HepG2 (cell line): ENCODE results near the gene XAB2. TPM values are rescaled to one million over a fixed set of nuclear protein-coding genes. Genes with fewer than 3 reads are reported as not detected.

ENCODE experiments used
- ATF7 ChIP-seq, 2 experiments: fragments of 450-650 bp in 1 of 2; sonication (generic) in 1 of 2; formaldehyde crosslinking in 1 of 2; IDR thresholded peaks; 2 replicates each; pipeline versions ENCODE4 v1.4.0 to v1.6.1; 2016 to 2020; ENCODE audit warnings: antibody characterized with exemption in 1 of 2, mild to moderate bottlenecking in 1 of 2, missing genetic modification reagents in 1 of 2
- HDAC2 ChIP-seq: sonication (generic); formaldehyde crosslinking; IDR thresholded peaks from 2 replicates; pipeline ENCODE4 v1.4.0; 2020; ENCODE audit warnings: missing genetic modification reagents
- HNF4G ChIP-seq, 2 experiments: sonication (generic) in 1 of 2; formaldehyde crosslinking in 1 of 2; IDR thresholded peaks; 2 replicates each; pipeline versions ENCODE4 v1.4.0 to v1.6.1; 2011 to 2020; ENCODE audit warnings: borderline replicate concordance in 2 of 2, low read depth in 2 of 2, mild to moderate bottlenecking in 2 of 2, low read length in 1 of 2, missing genetic modification reagents in 1 of 2, moderate library complexity in 1 of 2
- KDM2A ChIP-seq: sonication (generic); formaldehyde crosslinking; IDR thresholded peaks from 2 replicates; pipeline ENCODE4 v1.4.0; 2020; ENCODE audit warnings: low read depth, missing genetic modification reagents, borderline replicate concordance
- MEF2D ChIP-seq: sonication (generic); formaldehyde crosslinking; IDR thresholded peaks from 2 replicates; pipeline ENCODE4 v1.5.1; 2020; ENCODE audit warnings: mild to moderate bottlenecking, missing genetic modification reagents
- MYNN ChIP-seq: sonication (generic); formaldehyde crosslinking; IDR thresholded peaks from 2 replicates; pipeline ENCODE4 v1.4.0; 2020; ENCODE audit warnings: mild to moderate bottlenecking, low read depth, missing genetic modification reagents
- SALL2 ChIP-seq: sonication (generic); formaldehyde crosslinking; IDR thresholded peaks from 2 replicates; pipeline ENCODE4 v1.8.1; 2023; ENCODE audit warnings: mild to moderate bottlenecking, missing genetic modification reagents, inconsistent platforms
- TAF1 ChIP-seq: sonication (generic); formaldehyde crosslinking; IDR thresholded peaks from 2 replicates; pipeline ENCODE4 v1.4.0; 2020; ENCODE audit warnings: missing genetic modification reagents
- TSC22D2 ChIP-seq: sonication (generic); formaldehyde crosslinking; IDR thresholded peaks from 2 replicates; pipeline ENCODE4 v1.5.1; 2020; ENCODE audit warnings: missing genetic modification reagents, mild to moderate bottlenecking, borderline replicate concordance
- ZMYM3 ChIP-seq: sonication (generic); formaldehyde crosslinking; IDR thresholded peaks from 2 replicates; pipeline ENCODE4 v1.5.1; 2020; ENCODE audit warnings: mild to moderate bottlenecking, missing genetic modification reagents
- ZNF34 ChIP-seq: sonication (generic); formaldehyde crosslinking; IDR thresholded peaks from 2 replicates; pipeline ENCODE4 v1.4.0; 2020; ENCODE audit warnings: mild to moderate bottlenecking, missing genetic modification reagents, borderline replicate concordance
- polyA plus RNA-seq, 8 experiments: library from polyadenylated mRNA; depleted of rRNA in 3 of 8; stranded (reverse) in 7 of 8; unstranded in 1 of 8; fragments of >200 nt; fragmentation: Illumina TruSeq in 4 of 8; extraction: Trizol in 4 of 8; gene quantifications; 2 replicates each; pipeline versions ENCODE4 v1.2.1 to v1.2.3, GENCODE V29; 2011 to 2016; ENCODE audit warnings: low read depth in 4 of 8, missing spikeins in 1 of 8, mixed read lengths in 1 of 8; ENCODE audit not compliant: insufficient read depth in 1 of 8
- total RNA-seq, 5 experiments: library from RNA; depleted of rRNA; stranded (reverse); fragments of >200 nt; fragmentation: Illumina TruSeq; extraction: Trizol; gene quantifications; 2 replicates each; pipeline ENCODE4 v1.2.3, GENCODE V29; 2016; ENCODE audit warnings: low read depth in 1 of 5
- TF ChIP-seq, protein P1 (sequence below): sonication (generic); formaldehyde crosslinking; IDR thresholded peaks from 2 replicates; pipeline ENCODE4 v1.5.0; 2020; ENCODE audit warnings: missing genetic modification reagents, mild to moderate bottlenecking, borderline replicate concordance
- TF ChIP-seq, protein P2 (sequence below): sonication (generic); formaldehyde crosslinking; IDR thresholded peaks from 2 replicates; pipeline ENCODE4 v1.4.0; 2020; ENCODE audit warnings: missing genetic modification reagents
- TF ChIP-seq, protein P3 (sequence below): sonication (generic); formaldehyde crosslinking; IDR thresholded peaks from 2 replicates; pipeline ENCODE4 v1.4.0; 2020; ENCODE audit warnings: missing genetic modification reagents
- TF ChIP-seq, protein P4 (sequence below): sonication (generic); formaldehyde crosslinking; IDR thresholded peaks from 2 replicates; pipeline ENCODE4 v1.8.1; 2022; ENCODE audit warnings: mild to moderate bottlenecking, missing genetic modification reagents
- TF ChIP-seq, protein P5 (sequence below): sonication (generic); formaldehyde crosslinking; IDR thresholded peaks from 2 replicates; pipeline ENCODE4 v1.4.0; 2020; ENCODE audit warnings: missing genetic modification reagents, borderline replicate concordance

XAB2 gene
- total and polyA plus RNA-seq, 2 of the 13 experiments (the other 11 are each of a cell fraction or from before 2014, with no cell fraction given): 6.2 to 23.9 TPM

DNA sequence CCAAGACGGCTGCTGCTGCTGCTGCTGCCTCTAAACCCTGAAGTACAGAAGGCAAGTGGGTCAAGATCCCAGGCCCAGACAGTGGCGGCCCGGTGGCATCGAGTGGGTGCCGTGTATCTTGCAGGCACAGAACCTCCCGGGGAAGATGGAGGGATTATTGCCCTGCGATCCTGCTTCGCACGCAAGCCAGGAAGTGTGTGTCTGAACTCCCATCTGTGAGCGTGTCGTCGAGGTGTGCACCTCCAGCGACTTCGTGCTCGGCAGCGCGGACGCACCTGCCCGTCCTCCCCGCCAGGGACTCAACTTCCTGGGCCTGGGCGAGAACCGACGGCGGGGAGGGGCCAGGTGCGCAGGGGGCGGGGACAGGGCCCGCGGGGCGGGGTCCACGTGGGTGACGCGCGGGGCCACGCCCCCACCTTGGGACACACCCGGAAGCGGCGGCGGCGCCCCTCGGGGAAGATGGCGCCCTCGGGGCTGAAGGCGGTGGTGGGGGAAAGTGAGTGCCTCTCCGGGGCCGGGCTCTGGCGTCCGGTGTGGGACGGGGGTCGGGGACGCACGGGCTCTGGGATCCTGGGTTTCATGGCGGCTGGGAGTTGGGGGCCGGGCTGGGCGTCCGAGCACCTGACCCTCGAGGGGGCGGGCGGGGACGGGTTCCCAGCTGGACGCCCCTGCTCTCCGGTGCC is 7.5 kb upstream of the XAB2 start, which contains the start of gene STXBP2 (continued):
- TF ChIP-seq, protein P1, sequence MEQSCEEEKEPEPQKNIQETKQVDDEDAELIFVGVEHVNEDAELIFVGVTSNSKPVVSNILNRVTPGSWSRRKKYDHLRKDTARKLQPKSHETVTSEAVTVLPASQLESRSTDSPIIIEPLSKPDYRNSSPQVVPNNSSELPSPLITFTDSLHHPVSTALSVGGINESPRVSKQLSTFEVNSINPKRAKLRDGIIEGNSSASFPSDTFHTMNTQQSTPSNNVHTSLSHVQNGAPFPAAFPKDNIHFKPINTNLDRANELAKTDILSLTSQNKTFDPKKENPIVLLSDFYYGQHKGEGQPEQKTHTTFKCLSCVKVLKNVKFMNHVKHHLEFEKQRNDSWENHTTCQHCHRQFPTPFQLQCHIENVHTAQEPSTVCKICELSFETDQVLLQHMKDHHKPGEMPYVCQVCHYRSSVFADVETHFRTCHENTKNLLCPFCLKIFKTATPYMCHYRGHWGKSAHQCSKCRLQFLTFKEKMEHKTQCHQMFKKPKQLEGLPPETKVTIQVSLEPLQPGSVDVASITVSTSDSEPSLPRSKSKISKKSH (CRISPR knock-in tag): no peak; the same call in 1 of the 2 replicates
- TF ChIP-seq TAF1 (peak; percentile 67), TSC22D2 (CRISPR knock-in tag) (no peak), MYNN (CRISPR knock-in tag) (no peak; the same call in 1 of the 2 replicates), ZMYM3 (peak; percentile 13; the same call in 1 of the 2 replicates), HNF4G (IDR thresholded peaks at IDR 0.05; ENCODE audit: borderline replicate concordance, low read depth, low read length) (no peak), HNF4G (CRISPR knock-in tag; IDR thresholded peaks at IDR 0.05; ENCODE audit: borderline replicate concordance, low read depth) (no peak), HDAC2 (CRISPR knock-in tag) (peak; percentile 17; the same call in 1 of the 2 replicates), ZNF34 (CRISPR knock-in tag) (no peak), ATF7 (IDR thresholded peaks at IDR 0.05) (no peak), ATF7 (CRISPR knock-in tag; IDR thresholded peaks at IDR 0.05) (no peak; the same call in 1 of the 2 replicates), MEF2D (0 out of 2 replicates have a peak, but pooled peaks have one; percentile 38), KDM2A (CRISPR knock-in tag) (peak; percentile 84; the same call in 1 of the 2 replicates), SALL2 (CRISPR knock-in tag) (0 out of 2 replicates have a peak, but pooled peaks have one; percentile 65)
- TF ChIP-seq, protein P2, sequence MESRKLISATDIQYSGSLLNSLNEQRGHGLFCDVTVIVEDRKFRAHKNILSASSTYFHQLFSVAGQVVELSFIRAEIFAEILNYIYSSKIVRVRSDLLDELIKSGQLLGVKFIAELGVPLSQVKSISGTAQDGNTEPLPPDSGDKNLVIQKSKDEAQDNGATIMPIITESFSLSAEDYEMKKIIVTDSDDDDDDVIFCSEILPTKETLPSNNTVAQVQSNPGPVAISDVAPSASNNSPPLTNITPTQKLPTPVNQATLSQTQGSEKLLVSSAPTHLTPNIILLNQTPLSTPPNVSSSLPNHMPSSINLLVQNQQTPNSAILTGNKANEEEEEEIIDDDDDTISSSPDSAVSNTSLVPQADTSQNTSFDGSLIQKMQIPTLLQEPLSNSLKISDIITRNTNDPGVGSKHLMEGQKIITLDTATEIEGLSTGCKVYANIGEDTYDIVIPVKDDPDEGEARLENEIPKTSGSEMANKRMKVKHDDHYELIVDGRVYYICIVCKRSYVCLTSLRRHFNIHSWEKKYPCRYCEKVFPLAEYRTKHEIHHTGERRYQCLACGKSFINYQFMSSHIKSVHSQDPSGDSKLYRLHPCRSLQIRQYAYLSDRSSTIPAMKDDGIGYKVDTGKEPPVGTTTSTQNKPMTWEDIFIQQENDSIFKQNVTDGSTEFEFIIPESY (CRISPR knock-in tag): peak; percentile 38; the same call in 1 of the 2 replicates
- TF ChIP-seq, protein P3, sequence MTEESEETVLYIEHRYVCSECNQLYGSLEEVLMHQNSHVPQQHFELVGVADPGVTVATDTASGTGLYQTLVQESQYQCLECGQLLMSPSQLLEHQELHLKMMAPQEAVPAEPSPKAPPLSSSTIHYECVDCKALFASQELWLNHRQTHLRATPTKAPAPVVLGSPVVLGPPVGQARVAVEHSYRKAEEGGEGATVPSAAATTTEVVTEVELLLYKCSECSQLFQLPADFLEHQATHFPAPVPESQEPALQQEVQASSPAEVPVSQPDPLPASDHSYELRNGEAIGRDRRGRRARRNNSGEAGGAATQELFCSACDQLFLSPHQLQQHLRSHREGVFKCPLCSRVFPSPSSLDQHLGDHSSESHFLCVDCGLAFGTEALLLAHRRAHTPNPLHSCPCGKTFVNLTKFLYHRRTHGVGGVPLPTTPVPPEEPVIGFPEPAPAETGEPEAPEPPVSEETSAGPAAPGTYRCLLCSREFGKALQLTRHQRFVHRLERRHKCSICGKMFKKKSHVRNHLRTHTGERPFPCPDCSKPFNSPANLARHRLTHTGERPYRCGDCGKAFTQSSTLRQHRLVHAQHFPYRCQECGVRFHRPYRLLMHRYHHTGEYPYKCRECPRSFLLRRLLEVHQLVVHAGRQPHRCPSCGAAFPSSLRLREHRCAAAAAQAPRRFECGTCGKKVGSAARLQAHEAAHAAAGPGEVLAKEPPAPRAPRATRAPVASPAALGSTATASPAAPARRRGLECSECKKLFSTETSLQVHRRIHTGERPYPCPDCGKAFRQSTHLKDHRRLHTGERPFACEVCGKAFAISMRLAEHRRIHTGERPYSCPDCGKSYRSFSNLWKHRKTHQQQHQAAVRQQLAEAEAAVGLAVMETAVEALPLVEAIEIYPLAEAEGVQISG (CRISPR knock-in tag): peak; percentile 55; the same call in 1 of the 2 replicates
- TF ChIP-seq, protein P4, sequence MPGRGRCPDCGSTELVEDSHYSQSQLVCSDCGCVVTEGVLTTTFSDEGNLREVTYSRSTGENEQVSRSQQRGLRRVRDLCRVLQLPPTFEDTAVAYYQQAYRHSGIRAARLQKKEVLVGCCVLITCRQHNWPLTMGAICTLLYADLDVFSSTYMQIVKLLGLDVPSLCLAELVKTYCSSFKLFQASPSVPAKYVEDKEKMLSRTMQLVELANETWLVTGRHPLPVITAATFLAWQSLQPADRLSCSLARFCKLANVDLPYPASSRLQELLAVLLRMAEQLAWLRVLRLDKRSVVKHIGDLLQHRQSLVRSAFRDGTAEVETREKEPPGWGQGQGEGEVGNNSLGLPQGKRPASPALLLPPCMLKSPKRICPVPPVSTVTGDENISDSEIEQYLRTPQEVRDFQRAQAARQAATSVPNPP: no peak
- TF ChIP-seq, protein P5, sequence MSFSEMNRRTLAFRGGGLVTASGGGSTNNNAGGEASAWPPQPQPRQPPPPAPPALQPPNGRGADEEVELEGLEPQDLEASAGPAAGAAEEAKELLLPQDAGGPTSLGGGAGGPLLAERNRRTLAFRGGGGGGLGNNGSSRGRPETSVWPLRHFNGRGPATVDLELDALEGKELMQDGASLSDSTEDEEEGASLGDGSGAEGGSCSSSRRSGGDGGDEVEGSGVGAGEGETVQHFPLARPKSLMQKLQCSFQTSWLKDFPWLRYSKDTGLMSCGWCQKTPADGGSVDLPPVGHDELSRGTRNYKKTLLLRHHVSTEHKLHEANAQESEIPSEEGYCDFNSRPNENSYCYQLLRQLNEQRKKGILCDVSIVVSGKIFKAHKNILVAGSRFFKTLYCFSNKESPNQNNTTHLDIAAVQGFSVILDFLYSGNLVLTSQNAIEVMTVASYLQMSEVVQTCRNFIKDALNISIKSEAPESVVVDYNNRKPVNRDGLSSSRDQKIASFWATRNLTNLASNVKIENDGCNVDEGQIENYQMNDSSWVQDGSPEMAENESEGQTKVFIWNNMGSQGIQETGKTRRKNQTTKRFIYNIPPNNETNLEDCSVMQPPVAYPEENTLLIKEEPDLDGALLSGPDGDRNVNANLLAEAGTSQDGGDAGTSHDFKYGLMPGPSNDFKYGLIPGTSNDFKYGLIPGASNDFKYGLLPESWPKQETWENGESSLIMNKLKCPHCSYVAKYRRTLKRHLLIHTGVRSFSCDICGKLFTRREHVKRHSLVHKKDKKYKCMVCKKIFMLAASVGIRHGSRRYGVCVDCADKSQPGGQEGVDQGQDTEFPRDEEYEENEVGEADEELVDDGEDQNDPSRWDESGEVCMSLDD (CRISPR knock-in tag): no peak
